K562 (cell line): ENCODE results near the gene SPTLC1. TPM values are rescaled to one million over a fixed set of nuclear protein-coding genes. Genes with fewer than 3 reads are reported as not detected.

Experiments
- ATAC-seq: fragments of 200-7000 bp; cut with Tn5 transposase; 3 replicates; pipeline ENCODE4 v1.9.1; 2020; ENCODE audit warnings: moderate library complexity
- BruUV-seq: library from RNA; stranded (reverse); fragments of 400-500 nt; replicated peaks from 2 replicates; lab custom pipeline; 2021; lab: Mats Ljungman, UMichigan
- CTCF ChIA-PET: fragments of 300-600 bp; formaldehyde crosslinking; extraction: SDS; loops from one replicate; lab custom pipeline; 2021; ENCODE audit warnings: low intra/inter-chr PET ratio; lab: Yijun Ruan, JAX
- POLR2A ChIA-PET: fragments of 300-600, 350-650 bp; sonication (Branson Sonifier 250); formaldehyde crosslinking; extraction: SDS; loops from one replicate; lab custom pipeline; 2021; ENCODE audit warnings: antibody characterized with exemption, inconsistent platforms; lab: Yijun Ruan, JAX
- DNase-seq, 4 experiments: peaks; one replicate each; pipeline versions ENCODE4 v3.0.0 to v3.0.0-alpha.2; 2011 to 2018; ENCODE audit warnings: low spot score in 3 of 4, mixed read lengths in 3 of 4; ENCODE audit errors: extremely low read depth in 1 of 4
- FAIRE-seq: peaks from 2 replicates; lab custom pipeline; 2011; peaks lifted over from hg19 to GRCh38; lab: Jason Lieb, UNC
- H2AFZ ChIP-seq: 2 replicates; pipeline ENCODE4 v1.6.0; 2011; ENCODE audit warnings: low read depth, low read length, control low read depth, inconsistent platforms
- H3K27ac ChIP-seq: fragments of 200-600 bp; 3 replicates; pipeline ENCODE4 v1.8.0; 2011; ENCODE audit warnings: low read depth, mild to moderate bottlenecking, control low read depth, inconsistent platforms, low read length, moderate library complexity, mixed read lengths; ENCODE audit errors: extremely low read depth
- H3K27me3 ChIP-seq, 2 experiments: fragments of 300-600 bp in 1 of 2; 2 replicates in 1 of 2; 3 replicates in 1 of 2; pipeline versions ENCODE4 v1.6.0 to v1.8.0; 2011; ENCODE audit warnings: inconsistent platforms in 2 of 2, low read length in 2 of 2, mild to moderate bottlenecking in 1 of 2, mixed read lengths in 1 of 2, moderate library complexity in 1 of 2; ENCODE audit not compliant: control insufficient read depth in 2 of 2, insufficient read depth in 2 of 2
- H3K36me3 ChIP-seq: fragments of 300-600 bp; 3 replicates; pipeline ENCODE4 v1.8.0; 2011; ENCODE audit warnings: mild to moderate bottlenecking, low read length, inconsistent platforms; ENCODE audit not compliant: control insufficient read depth, insufficient read depth
- H3K4me1 ChIP-seq, 2 experiments: fragments of 200-600 bp in 1 of 2; replicated peaks in 1 of 2; 2 replicates in 1 of 2; 3 replicates in 1 of 2; pipeline versions ENCODE4 v1.5.1 to v1.8.0; 2011; ENCODE audit warnings: inconsistent platforms in 2 of 2, low read length in 2 of 2, mild to moderate bottlenecking in 1 of 2, mixed read lengths in 1 of 2, moderate library complexity in 1 of 2; ENCODE audit not compliant: control insufficient read depth in 2 of 2, insufficient read depth in 2 of 2
- H3K4me2 ChIP-seq: 2 replicates; pipeline ENCODE4 v1.6.1; 2011; ENCODE audit warnings: low read length, control low read depth, inconsistent platforms, mixed read lengths; ENCODE audit not compliant: insufficient read depth
- H3K4me3 ChIP-seq: fragments of 200-600 bp; sonication (generic), shearing (Covaris generic); 2 replicates; pipeline ENCODE4 v1.5.1; 2016; ENCODE audit warnings: control low read depth, inconsistent platforms
- H3K79me2 ChIP-seq: fragments of 200-600 bp; 3 replicates; pipeline ENCODE4 v1.8.0; 2011; ENCODE audit warnings: low read length, inconsistent platforms; ENCODE audit not compliant: control insufficient read depth, insufficient read depth
- H3K9ac ChIP-seq, 2 experiments: 2 replicates each; pipeline versions ENCODE4 v1.6.0 to v1.6.1; 2011; ENCODE audit warnings: low read depth in 2 of 2, low read length in 2 of 2, control low read depth in 1 of 2, inconsistent platforms in 1 of 2, mild to moderate bottlenecking in 1 of 2, mixed read lengths in 1 of 2; ENCODE audit not compliant: insufficient read depth in 1 of 2
- H3K9me1 ChIP-seq: one replicate; pipeline ENCODE4 v1.6.0; 2011; ENCODE audit warnings: inconsistent platforms, mild to moderate bottlenecking, low read length, moderate library complexity; ENCODE audit not compliant: control insufficient read depth, insufficient read depth
- H3K9me3 ChIP-seq: replicated peaks from 2 replicates; pipeline ENCODE4 v1.5.1; 2011; ENCODE audit warnings: low read depth, low read length, inconsistent platforms; ENCODE audit not compliant: control insufficient read depth, insufficient read depth
- H4K20me1 ChIP-seq: replicated peaks from 2 replicates; pipeline ENCODE4 v1.6.1; 2011; ENCODE audit warnings: low read length, inconsistent platforms, mixed read lengths; ENCODE audit not compliant: control insufficient read depth, insufficient read depth
- FOSL1 ChIP-seq: fragments of 200-800 bp; sonication (Bioruptor generic); conservative IDR thresholded peaks from 2 replicates; pipeline ENCODE4 v1.6.1; 2016; ENCODE audit warnings: missing genetic modification characterization, missing compliant biosample characterization
- TEAD4 ChIP-seq, 2 experiments: sonication (generic) in 1 of 2; formaldehyde crosslinking in 1 of 2; IDR thresholded peaks; 2 replicates each; pipeline versions ENCODE4 v1.6.1 to v1.8.0; 2012 to 2022; ENCODE audit warnings: borderline replicate concordance in 1 of 2, inconsistent platforms in 1 of 2, low read length in 1 of 2, mild to moderate bottlenecking in 1 of 2, missing genetic modification reagents in 1 of 2
- ZNF324 ChIP-seq: fragments of 250-450 bp; sonication (Bioruptor Pico); IDR thresholded peaks from 2 replicates; pipeline ENCODE4 v1.4.0; 2020; ENCODE audit warnings: mild to moderate bottlenecking
- WGBS: fragments of 100-300 bp; shearing (Covaris generic); methylation state at CpG from one replicate; pipeline ENCODE4 v1.1.6; 2016; ENCODE audit warnings: low coverage, mixed read lengths; ENCODE audit not compliant: insufficient coverage; ENCODE audit errors: missing lambda C conversion rate; 5-methylcytosine and 5-hydroxymethylcytosine counted together
- in situ Hi-C: fragments of 300-500 bp; cut with MboI; formaldehyde crosslinking; loops from 4 replicates; pipeline ENCODE4 v1.15.0; 2018; ENCODE audit warnings: inconsistent platforms, mixed read lengths
- intact Hi-C: fragments of 100-400 bp; cut with micrococcal nuclease; formaldehyde crosslinking; loops from 2 replicates; pipeline ENCODE4 v1.14.2; 2022
- polyA plus RNA-seq, 8 experiments: library from polyadenylated mRNA; depleted of rRNA in 4 of 8; stranded (reverse) in 5 of 8; unstranded in 3 of 8; fragments of >200 nt; fragmentation: Nextera tagmentation in 2 of 8; fragmentation: Illumina TruSeq in 1 of 8; extraction: Ambion mirVana in 2 of 8; extraction: Trizol in 1 of 8; gene quantifications; 2 replicates each; pipeline versions ENCODE4 v1.2.1 to v1.2.3, GENCODE V29; 2011 to 2014; ENCODE audit warnings: inconsistent platforms in 1 of 8, missing spikeins in 1 of 8
- total RNA-seq, 7 experiments: library from RNA; depleted of rRNA in 6 of 7; stranded (reverse); fragments of >200 nt in 6 of 7; fragmentation: Illumina TruSeq in 2 of 7; extraction: Trizol in 2 of 7; gene quantifications; 2 replicates each; pipeline versions ENCODE4 v1.2.1 to v1.2.3, GENCODE V29; 2011 to 2021; ENCODE audit warnings: low replicate concordance in 1 of 7

Gene SPTLC1
- total and polyA plus RNA-seq, 9 of the 15 experiments (the other 6 are each of a cell fraction or from before 2014, with no cell fraction given) = 58.8 to 125 (median 84.5) TPM

DNA sequence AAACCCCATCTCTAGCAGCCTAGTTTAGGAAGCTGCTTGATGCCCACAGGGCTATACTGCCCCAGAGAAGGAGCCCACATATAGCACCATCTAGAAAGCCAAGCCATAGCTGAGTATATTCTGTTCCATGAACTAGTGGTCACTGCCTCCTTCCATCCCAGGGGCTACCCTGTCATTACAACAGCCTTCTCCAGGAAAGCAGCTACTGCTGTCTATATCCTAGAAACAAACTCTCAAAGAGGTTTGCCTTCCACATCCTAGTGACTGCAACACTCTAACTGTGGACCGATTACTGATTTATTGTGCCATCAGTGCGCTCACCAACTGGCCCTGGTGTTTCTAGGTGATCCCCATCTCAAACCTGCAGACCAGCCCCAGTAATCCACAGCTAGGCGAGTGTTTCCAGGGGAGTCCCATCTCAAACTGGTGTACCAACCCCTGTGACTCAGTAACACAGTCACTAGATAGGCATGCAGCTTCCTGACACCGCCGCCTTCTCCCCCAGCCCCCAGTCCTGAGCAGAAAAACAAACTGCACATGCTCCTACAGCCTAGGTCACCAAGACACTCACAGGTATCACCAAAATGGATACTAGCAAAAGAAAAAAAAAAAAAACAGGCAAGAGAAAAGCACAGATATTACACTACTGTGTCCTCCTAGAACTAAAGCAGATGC is 14.8 kb downstream of the SPTLC1 start:
- Histone ChIP-seq H3K79me2 (peaks cover 33% of the 10 kb centered on the region; the same call in 2 of the 3 replicates), H3K27me3 (no peaks in the 10 kb centered on the region), H3K9ac (no peak overlapping the region), H3K36me3 (peaks cover 26% of the 10 kb centered on the region; the same call in 1 of the 3 replicates), H3K27ac (no peak overlapping the region), H3K4me1 (peaks cover 0 to 4% of the 10 kb centered on the region in 2 experiments; a peak in 2 of 5 replicates), H3K4me2 (no peak overlapping the region), H2AFZ (no peak overlapping the region), H3K9me1 (no peaks in the 10 kb centered on the region), H4K20me1 (no peaks in the 10 kb centered on the region)
- ChIA-PET POLR2A (no interaction called here), CTCF (no interaction called here)
- no peak for DNase-seq
- in situ Hi-C loops = no loop called here
- WGBS = 97% methylated on average over 5 of the region's 5 CpGs
- FAIRE-seq = no peak
- intact Hi-C loops = no loop called here
- TF ChIP-seq FOSL1 (tag) (peak; percentile 58; the same call in 1 of the 2 replicates), TEAD4 (IDR thresholded peaks at IDR 0.05; ENCODE audit: low read length) (no peak), TEAD4 (CRISPR knock-in tag; IDR thresholded peaks at IDR 0.05; ENCODE audit: borderline replicate concordance) (no peak)
- TF ChIP-seq, all 486 proteins: peak for 1
- Histone ChIP-seq H3K9me3 (no peaks in the 10 kb centered on the region), H3K4me3 (no peak overlapping the region)
- BruUV-seq = no TSS peak
- ATAC-seq = 0 out of 3 replicates have a peak, but pooled peaks have one; percentile 25

- no peak for TF ChIP-seq ZNF324
- TF ChIP-seq, all 486 proteins: peak for 0
- ChIA-PET CTCF (no interaction called here), POLR2A (no interaction called here)
- peaks cover 4 to 7% of the 10 kb centered on the region in 2 experiments; a peak in 3 of 5 replicates for H3K4me1 ChIP-seq
- H3K79me2 ChIP-seq = peaks cover 43% of the 10 kb centered on the region; the same call in 2 of the 3 replicates
- ATAC-seq = no peak
- H3K27me3 ChIP-seq = no peaks in the 10 kb centered on the region
- H3K4me2 ChIP-seq = no peak overlapping the region
- peaks cover 27% of the 10 kb centered on the region; the same call in 2 of the 3 replicates for H3K36me3 ChIP-seq
- DNase-seq = no peak
- in situ Hi-C loops = no loop called here
- peak; percentile 23 for FAIRE-seq
- H3K9me3 ChIP-seq = no peaks in the 10 kb centered on the region
- H3K4me3 ChIP-seq = no peak overlapping the region
- 84% methylated on average over 1 of the region's 1 CpG for WGBS
- no peak overlapping the region for H3K9ac ChIP-seq
- BruUV-seq = no TSS peak
- H2AFZ ChIP-seq = no peak overlapping the region
- H3K9me1 ChIP-seq = no peaks in the 10 kb centered on the region
- intact Hi-C loops = no loop called here
- no peaks in the 10 kb centered on the region for H4K20me1 ChIP-seq
- no peak overlapping the region for H3K27ac ChIP-seq
Measured at GRCh38 chr9:92098638-92099037, 16.6 kb downstream of the SPTLC1 start.
